Muscle layer of colon (tissue), 2 donors: ENCODE data around the gene GAGE12J.
"Not testable (repeated sequence)": the region's sequence is repeated elsewhere in the genome, so short reads cannot be mapped to it uniquely, and the experiment has no call there.

Experiments
- H3K27ac ChIP-seq: one replicate; pipeline ENCODE4 v1.7.0; 2013; ENCODE audit warnings: low read depth, mild to moderate bottlenecking, low read length, moderate library complexity
- H3K27me3 ChIP-seq, 2 donors: one replicate each; pipeline ENCODE4 v1.7.0; 2013; ENCODE audit warnings: low read length in 2 of 2, mild to moderate bottlenecking in 2 of 2; ENCODE audit not compliant: insufficient read depth in 2 of 2, control insufficient read depth in 1 of 2
- H3K36me3 ChIP-seq: one replicate; pipeline ENCODE4 v1.7.0; 2013; ENCODE audit warnings: mild to moderate bottlenecking, low read length; ENCODE audit not compliant: insufficient read depth
- H3K4me1 ChIP-seq: one replicate; pipeline ENCODE4 v1.7.0; 2013; ENCODE audit warnings: mild to moderate bottlenecking, low read length; ENCODE audit not compliant: insufficient read depth
- H3K4me3 ChIP-seq, 2 donors: one replicate each; pipeline ENCODE4 v1.7.0; 2013; ENCODE audit warnings: low read length in 2 of 2, low read depth in 1 of 2, mild to moderate bottlenecking in 1 of 2, moderate library complexity in 1 of 2
- H3K9ac ChIP-seq: one replicate; pipeline ENCODE4 v1.7.0; 2013; ENCODE audit warnings: low read length
- H3K9me3 ChIP-seq: one replicate; pipeline ENCODE4 v1.7.0; 2013; ENCODE audit warnings: mild to moderate bottlenecking, low read length
- donor health status: abdominal sarcoma.
- donor health status: Adenocarcinoma of cecum.

GAGE12J gene, protein sequence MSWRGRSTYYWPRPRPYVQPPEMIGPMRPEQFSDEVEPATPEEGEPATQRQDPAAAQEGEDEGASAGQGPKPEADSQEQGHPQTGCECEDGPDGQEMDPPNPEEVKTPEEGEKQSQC

DNA sequence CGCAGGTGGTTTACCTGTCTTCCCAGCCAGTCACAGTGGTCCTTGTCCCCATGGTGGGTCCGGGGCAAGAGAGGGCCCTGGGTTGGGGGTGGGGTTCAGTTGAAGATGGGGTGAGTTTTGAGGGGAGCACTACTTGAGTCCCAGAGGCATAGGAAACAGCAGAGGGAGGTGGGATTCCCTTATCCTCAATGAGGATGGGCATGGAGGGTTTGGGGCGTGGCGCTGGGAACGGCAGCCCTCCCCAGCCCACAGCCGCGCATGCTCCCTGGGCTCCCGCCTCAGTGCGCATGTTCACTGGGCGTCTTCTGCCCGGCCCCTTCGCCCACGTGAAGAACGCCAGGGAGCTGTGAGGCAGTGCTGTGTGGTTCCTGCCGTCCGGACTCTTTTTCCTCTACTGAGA is at the start of gene GAGE12J:
Gene GAGE12J, plus strand, starts transcription at position 301 of the 400 bp plus-strand sequence. CDS start 1,157 bp downstream, outside the sequence.
- H3K27me3 ChIP-seq, H3K36me3 ChIP-seq, H3K4me3 ChIP-seq, H3K9me3 ChIP-seq, H3K27ac ChIP-seq, H3K9ac ChIP-seq, H3K4me1 ChIP-seq: not testable (repeated sequence)

DNA sequence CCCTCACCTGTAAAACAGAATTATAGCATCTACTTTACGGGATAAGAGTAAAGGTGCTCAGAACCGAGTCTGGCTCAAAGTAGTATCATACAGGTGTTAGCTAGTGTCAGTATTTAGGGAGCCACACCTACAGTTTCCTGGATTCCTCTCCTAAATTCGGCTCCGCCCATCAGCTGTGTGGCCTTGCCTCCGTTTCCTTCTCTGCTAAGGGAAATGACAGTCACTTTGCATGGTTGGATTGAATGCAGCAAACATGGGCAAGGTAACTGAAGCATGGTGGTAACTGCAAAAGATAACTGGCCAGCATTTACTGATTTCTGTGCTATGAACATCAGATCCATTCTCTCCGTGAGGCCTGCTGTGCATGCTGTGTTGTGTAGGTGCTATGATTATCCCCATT is 49.4 kb upstream of the GAGE12J start:
- H3K9ac ChIP-seq = no peak overlapping the region
- H3K27ac ChIP-seq = no peak overlapping the region
- no peaks in the 10 kb centered on the region for H3K36me3 ChIP-seq
- H3K27me3 ChIP-seq = no peaks in the 10 kb centered on the region
- H3K4me3 ChIP-seq = no peak overlapping the region
- H3K9me3 ChIP-seq = no peaks in the 10 kb centered on the region
- H3K4me1 ChIP-seq = peaks cover 51% of the 10 kb centered on the region

DNA sequence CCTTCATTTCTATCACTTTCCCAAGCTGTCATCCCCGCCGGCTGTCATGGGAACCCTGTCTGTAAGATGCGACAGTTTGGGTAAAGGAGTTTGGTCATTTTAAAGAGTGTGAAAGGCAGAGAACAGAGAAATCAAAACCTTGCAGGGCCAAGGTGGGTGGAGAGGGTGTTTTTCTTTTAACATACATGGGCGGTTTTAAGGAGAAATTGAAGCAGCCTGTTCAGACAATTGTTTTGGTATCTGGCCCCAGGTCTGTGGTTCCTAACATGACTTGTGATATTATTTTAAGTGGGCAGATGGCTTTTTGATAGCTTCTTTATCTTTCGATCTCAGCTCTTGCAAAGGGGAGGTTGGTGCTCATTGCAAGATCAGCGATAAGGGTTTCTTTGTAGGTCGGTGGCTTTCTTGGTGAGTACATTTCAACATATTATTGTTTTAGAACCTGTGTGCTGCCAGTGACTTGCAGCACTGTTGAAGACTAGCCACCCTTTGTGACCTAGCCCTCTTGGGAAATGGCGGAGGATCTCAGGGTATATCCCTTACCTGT is 48.6 kb upstream of the GAGE12J start:
- no peak overlapping the region for H3K9ac ChIP-seq
- H3K36me3 ChIP-seq = no peaks in the 10 kb centered on the region
- H3K9me3 ChIP-seq = no peaks in the 10 kb centered on the region
- H3K27me3 ChIP-seq = no peaks in the 10 kb centered on the region
- no peak overlapping the region for H3K27ac ChIP-seq
- H3K4me3 ChIP-seq = no peak overlapping the region
- H3K4me1 ChIP-seq = peaks cover 50% of the 10 kb centered on the region

DNA sequence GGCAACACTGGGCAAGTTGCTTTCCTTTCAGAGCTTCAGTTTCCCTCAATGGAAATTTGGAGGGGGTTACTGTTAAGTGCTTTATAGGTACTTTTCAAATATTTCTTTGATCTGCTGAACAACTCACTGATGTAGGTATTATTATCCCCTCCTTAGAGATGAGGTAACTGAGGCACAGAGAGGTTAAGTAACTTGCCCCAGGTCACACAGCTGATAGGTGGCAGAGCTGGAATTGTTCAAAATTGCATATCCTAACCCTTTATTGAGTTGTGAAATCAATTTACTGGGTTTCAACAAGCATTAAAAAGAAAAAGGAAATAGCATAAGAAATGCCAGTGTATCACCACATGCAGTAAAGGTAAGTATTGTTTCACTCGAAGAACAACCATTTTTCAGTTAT is 45.6 kb upstream of the GAGE12J start:
- no peak overlapping the region for H3K4me3 ChIP-seq
- no peak overlapping the region for H3K9ac ChIP-seq
- no peak overlapping the region for H3K27ac ChIP-seq
- peaks cover 37% of the 10 kb centered on the region for H3K4me1 ChIP-seq
- no peaks in the 10 kb centered on the region for H3K9me3 ChIP-seq
- H3K36me3 ChIP-seq = no peaks in the 10 kb centered on the region
- no peaks in the 10 kb centered on the region for H3K27me3 ChIP-seq

DNA sequence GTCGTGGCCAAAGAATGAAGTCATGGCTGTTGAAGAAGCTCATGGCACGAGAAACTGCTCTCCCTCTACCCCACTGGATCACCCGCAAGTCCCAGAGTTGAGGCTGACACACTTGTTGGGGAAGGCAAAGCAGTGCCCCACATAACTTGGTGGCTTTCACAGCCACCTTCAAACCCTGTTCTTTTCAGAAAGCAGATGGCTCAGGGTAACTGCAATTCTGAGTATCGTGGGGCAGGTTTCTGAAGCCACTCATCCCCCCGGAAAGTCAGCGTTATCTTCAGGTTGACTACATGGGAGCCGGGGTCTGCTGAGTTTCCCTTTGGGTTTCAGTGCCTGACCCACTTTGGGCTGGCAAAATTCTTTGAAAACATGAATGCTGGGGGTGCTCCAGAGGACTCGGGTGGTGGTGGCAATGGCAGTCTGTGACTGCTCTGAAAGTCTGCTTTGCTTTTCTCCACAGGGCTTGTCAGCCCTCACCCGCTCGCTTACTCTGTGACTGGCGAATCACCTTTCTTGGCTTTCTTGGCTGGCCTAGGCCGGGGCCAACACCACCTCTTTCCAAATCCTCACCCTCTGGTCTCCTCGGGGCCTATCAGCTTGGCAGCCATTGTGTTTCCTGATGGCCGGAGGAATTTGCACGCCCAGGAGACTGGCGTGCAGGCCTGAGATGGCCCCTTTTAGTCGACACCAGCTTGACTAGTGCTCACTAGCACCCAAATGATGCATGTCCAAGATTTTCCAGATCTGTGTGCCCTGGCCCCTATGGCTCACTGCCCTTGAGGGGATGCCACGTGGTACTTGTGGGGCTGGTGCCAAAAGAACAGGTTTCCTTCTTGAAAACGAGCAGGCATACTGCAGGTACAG is 44.9 kb upstream of the GAGE12J start:
- Histone ChIP-seq H3K36me3 (no peaks in the 10 kb centered on the region), H3K27ac (no peak overlapping the region), H3K27me3 (no peaks in the 10 kb centered on the region), H3K4me1 (peaks cover 30% of the 10 kb centered on the region), H3K9ac (no peak overlapping the region), H3K9me3 (no peaks in the 10 kb centered on the region), H3K4me3 (no peak overlapping the region)

DNA sequence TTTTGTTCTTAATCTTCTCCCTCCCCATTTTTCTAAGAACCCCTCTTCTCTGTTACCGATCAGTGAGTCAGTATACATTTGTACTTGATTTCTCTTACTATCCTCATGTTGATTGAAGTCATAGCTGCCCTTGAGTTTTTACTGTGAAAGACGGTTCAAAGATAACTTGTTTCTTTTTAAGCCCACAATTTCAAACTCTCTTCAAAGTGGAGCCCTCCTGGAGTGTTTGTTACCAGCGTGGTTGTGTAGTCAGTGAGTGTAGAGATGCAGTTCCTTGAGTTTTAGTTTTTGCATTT is 44.4 kb upstream of the GAGE12J start:
- H3K36me3 ChIP-seq = no peaks in the 10 kb centered on the region
- no peaks in the 10 kb centered on the region for H3K9me3 ChIP-seq
- no peaks in the 10 kb centered on the region for H3K27me3 ChIP-seq
- no peak overlapping the region for H3K4me3 ChIP-seq
- peaks cover 24% of the 10 kb centered on the region for H3K4me1 ChIP-seq
- H3K9ac ChIP-seq = no peak overlapping the region
- H3K27ac ChIP-seq = no peak overlapping the region

DNA sequence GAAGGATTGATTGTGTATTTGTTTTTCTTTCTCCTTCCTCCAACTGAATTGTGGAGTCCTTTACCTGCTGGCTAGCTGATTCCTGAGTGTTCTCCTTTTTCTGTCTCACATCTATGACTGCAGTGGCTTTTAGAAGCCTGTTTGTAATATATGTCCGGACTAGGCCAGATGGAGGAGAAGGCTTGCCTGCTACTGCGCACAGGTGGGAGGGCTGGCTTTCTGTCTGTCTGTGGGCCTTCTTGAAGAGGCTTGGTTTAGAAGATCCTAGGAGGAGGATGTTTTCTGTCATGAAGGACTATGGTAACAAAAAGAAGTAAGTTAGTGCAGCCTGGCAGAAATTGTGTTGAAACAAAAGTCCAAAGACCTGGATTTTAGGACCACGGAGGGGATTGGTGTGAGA is 43.8 kb upstream of the GAGE12J start:
- no peak overlapping the region for H3K27ac ChIP-seq
- peaks cover 22% of the 10 kb centered on the region for H3K4me1 ChIP-seq
- no peaks in the 10 kb centered on the region for H3K27me3 ChIP-seq
- H3K4me3 ChIP-seq = no peak overlapping the region
- no peaks in the 10 kb centered on the region for H3K36me3 ChIP-seq
- no peaks in the 10 kb centered on the region for H3K9me3 ChIP-seq
- H3K9ac ChIP-seq = no peak overlapping the region

DNA sequence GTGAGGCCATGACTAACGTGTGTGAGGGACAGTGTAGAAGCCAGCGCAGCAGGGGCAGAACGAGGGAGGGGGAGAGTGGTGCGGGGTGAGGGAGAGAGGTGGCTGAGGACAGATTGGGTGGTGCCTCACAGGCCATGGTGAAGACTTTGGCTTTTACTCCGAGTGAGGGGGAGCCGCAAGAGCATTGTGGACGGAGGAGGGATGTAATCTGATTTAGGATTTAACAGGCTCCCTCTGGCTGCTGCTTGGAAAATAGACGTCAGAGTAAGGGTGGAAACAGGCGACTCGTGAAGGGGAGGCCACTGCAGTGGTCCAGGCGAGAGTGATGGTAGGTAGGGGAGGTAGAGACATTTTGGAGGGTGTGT is 39.2 kb upstream of the GAGE12J start:
- Histone ChIP-seq H3K36me3 (no peaks in the 10 kb centered on the region), H3K9me3 (no peaks in the 10 kb centered on the region), H3K4me1 (no peaks in the 10 kb centered on the region), H3K9ac (no peak overlapping the region), H3K4me3 (no peak overlapping the region), H3K27ac (no peak overlapping the region), H3K27me3 (no peaks in the 10 kb centered on the region)

DNA sequence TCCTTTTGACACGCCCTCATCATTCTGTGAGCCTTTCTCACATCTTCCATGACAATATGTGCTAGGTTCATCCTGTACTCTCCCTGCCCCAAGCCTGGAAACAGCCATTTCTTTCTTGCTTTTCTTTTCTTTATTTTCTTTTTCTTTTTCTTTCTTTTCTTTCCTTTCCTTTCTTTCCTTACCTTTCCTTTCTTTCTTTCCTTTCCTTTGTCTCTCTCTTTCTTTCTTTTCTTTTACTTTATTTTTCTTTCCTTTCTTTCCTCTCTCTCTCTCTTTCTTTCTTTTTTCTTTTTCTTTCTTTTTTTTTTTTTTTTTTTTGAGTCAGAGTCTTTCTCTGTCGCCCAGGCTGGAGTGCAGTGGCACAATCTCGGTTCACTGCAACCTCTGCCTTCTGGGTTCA is 37.6 kb upstream of the GAGE12J start:
- H3K9me3 ChIP-seq = no peaks in the 10 kb centered on the region
- H3K27me3 ChIP-seq = no peaks in the 10 kb centered on the region
- no peaks in the 10 kb centered on the region for H3K4me1 ChIP-seq
- no peak overlapping the region for H3K4me3 ChIP-seq
- no peak overlapping the region for H3K27ac ChIP-seq
- H3K9ac ChIP-seq = no peak overlapping the region
- no peaks in the 10 kb centered on the region for H3K36me3 ChIP-seq

DNA sequence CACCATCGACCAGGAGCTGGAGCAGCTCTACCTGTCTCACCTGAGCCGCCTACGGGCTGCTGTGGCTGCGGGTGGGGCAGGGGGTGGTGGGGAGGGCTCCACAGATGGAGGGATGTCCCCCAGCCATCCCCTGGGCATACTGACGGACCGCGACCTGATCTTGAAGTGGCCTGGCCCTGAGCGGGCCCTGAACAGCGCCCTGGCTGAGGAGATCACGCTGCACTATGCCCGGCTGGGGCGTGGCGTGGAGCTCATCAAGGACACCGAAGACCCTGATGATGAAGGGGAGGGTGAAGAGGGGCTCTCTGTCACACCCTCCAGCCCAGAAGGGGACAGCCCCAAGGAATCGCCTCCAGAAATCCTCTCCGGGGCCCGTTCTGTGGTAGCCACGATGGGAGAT is 35.7 kb upstream of the GAGE12J start:
- H3K27me3 ChIP-seq = no peaks in the 10 kb centered on the region
- no peaks in the 10 kb centered on the region for H3K9me3 ChIP-seq
- H3K36me3 ChIP-seq = no peaks in the 10 kb centered on the region
- no peak overlapping the region for H3K9ac ChIP-seq
- no peak overlapping the region for H3K4me3 ChIP-seq
- no peak overlapping the region for H3K27ac ChIP-seq
- no peaks in the 10 kb centered on the region for H3K4me1 ChIP-seq

DNA sequence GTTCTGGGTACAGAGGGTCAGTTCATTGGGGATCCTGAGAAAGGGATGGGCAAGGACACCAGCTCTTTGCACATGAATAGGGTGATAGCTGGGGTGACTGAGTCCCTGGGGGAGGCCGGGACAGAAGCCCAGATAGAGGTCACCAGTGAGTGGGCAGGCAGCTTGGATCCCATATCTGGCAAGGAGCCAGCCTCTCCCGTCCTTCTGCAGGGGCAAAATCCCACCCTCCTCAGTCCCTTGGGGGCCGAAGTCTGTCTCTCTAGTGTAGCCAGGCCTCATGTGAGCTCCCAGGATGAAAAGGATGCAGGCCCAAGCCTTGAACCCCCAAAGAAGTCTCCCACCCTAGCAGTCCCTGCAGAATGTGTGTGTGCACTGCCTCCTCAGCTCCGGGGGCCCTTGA is 35.3 kb upstream of the GAGE12J start:
- Histone ChIP-seq H3K36me3 (no peaks in the 10 kb centered on the region), H3K4me1 (no peaks in the 10 kb centered on the region), H3K4me3 (no peak overlapping the region), H3K9me3 (no peaks in the 10 kb centered on the region), H3K27me3 (no peaks in the 10 kb centered on the region), H3K9ac (no peak overlapping the region), H3K27ac (no peak overlapping the region)

DNA sequence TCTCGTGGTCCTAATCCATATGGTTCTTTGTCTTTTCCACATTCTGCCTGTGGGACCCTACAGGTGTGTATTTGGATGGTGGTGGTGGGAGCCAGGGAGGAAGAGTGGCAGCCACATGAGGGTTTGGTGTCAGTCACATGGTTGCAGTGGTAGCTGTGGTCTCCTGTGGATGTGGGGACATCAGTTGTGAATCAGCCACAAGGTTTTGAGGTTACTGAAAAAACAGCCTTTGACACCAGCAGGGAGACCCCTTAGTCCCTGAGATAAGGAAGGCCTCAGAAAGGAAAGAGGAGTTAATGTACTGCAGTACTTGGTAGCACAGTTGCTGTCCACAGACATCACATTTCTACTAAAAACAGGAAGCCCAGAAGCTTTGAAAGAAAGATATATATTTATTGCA is 34.2 kb upstream of the GAGE12J start:
- Histone ChIP-seq H3K4me3 (no peak overlapping the region), H3K4me1 (no peaks in the 10 kb centered on the region), H3K9ac (no peak overlapping the region), H3K9me3 (no peaks in the 10 kb centered on the region), H3K27me3 (peaks cover 0 to 7% of the 10 kb centered on the region in 2 donors), H3K27ac (no peak overlapping the region), H3K36me3 (no peaks in the 10 kb centered on the region)
